ENCODE data around the gene PRAMEF15. TPM values are rescaled to one million over a fixed set of nuclear protein-coding genes. Genes with fewer than 3 reads are reported as not detected.
"Not testable (repeated sequence)": the region's sequence is repeated elsewhere in the genome, so short reads cannot be mapped to it uniquely, and the experiment has no call there.

Gene PRAMEF15
- total RNA-seq, 1 experiment from 2014 or later, result not detected

- H3K27ac ChIP-seq (ENCODE audit: low read depth, low read length); H2AFZ ChIP-seq (ENCODE audit: low read depth, low read length, poor library complexity, severe bottlenecking); H3K4me3 ChIP-seq (replicated peaks in 1 of 2; ENCODE audit: low read depth in 1 of 2, low read length in 2 of 2); H3K36me3 ChIP-seq (ENCODE audit: control insufficient read depth in 1 of 2, insufficient read depth in 2 of 2, low read length in 2 of 2); H3K9me3 ChIP-seq (ENCODE audit: control insufficient read depth in 1 of 2, insufficient read depth in 1 of 2, low read depth in 1 of 2, low read length in 2 of 2); H3K27me3 ChIP-seq (ENCODE audit: insufficient read depth, low read length); intact Hi-C loops (cut with micrococcal nuclease); BruUV-seq (replicated peaks); ATAC-seq; H3K9me2 ChIP-seq (ENCODE audit: insufficient read depth); RAD21 ChIA-PET (ENCODE audit: low non-redundant PET in 1 of 2, low total read pairs in 2 of 2, uncharacterized antibody in 2 of 2, unreplicated experiment in 2 of 2); H3K9ac ChIP-seq (ENCODE audit: low read length); CTCF ChIA-PET; DNase-seq (ENCODE audit: low read depth, low spot score); H3K4me1 ChIP-seq (ENCODE audit: control insufficient read depth in 1 of 2, insufficient read depth in 2 of 2, low read length in 2 of 2); POLR2A ChIA-PET; H3K79me2 ChIP-seq (ENCODE audit: insufficient read depth, low read length); H3K4me2 ChIP-seq (ENCODE audit: low read length); H4K20me1 ChIP-seq (ENCODE audit: insufficient read depth): not testable (repeated sequence)
These were observed 51.2 kb downstream of the PRAMEF15 start for GRCh38 chr1:13366536-13366935.

- H3K4me1 ChIP-seq (ENCODE audit: control insufficient read depth in 1 of 2, insufficient read depth in 2 of 2, low read length in 2 of 2); intact Hi-C loops (cut with micrococcal nuclease); H3K27me3 ChIP-seq (ENCODE audit: insufficient read depth, low read length); H3K9ac ChIP-seq (ENCODE audit: low read length); H3K79me2 ChIP-seq (ENCODE audit: insufficient read depth, low read length); H3K27ac ChIP-seq (ENCODE audit: low read depth, low read length); H3K4me3 ChIP-seq (replicated peaks in 1 of 2; ENCODE audit: low read depth in 1 of 2, low read length in 2 of 2); H3K9me2 ChIP-seq (ENCODE audit: insufficient read depth); H2AFZ ChIP-seq (ENCODE audit: low read depth, low read length, poor library complexity, severe bottlenecking); H3K4me2 ChIP-seq (ENCODE audit: low read length); H3K9me3 ChIP-seq (ENCODE audit: control insufficient read depth in 1 of 2, insufficient read depth in 1 of 2, low read depth in 1 of 2, low read length in 2 of 2); BruUV-seq (replicated peaks); RAD21 ChIA-PET (ENCODE audit: low non-redundant PET in 1 of 2, low total read pairs in 2 of 2, uncharacterized antibody in 2 of 2, unreplicated experiment in 2 of 2); CTCF ChIA-PET; POLR2A ChIA-PET; H3K36me3 ChIP-seq (ENCODE audit: control insufficient read depth in 1 of 2, insufficient read depth in 2 of 2, low read length in 2 of 2); H4K20me1 ChIP-seq (ENCODE audit: insufficient read depth): not testable (repeated sequence)
- DNase-seq (ENCODE audit: low read depth, low spot score), result peak; percentile 7
- ATAC-seq, result peak; percentile 88
- TF ChIP-seq RAD21 (IDR thresholded peaks at IDR 0.05; ENCODE audit: low read depth), result peak; percentile 22; the same call in 1 of the 2 replicates
- peak; percentile 28 to 46 (median 40); a peak in 5 of 6 replicates for TF ChIP-seq CTCF (IDR thresholded peaks at IDR 0.05 in 2 of 3, conservative IDR thresholded peaks at IDR 0.05 in 1 of 3; ENCODE audit: borderline replicate concordance in 1 of 3, insufficient read depth in 1 of 3, low read depth in 2 of 3, low read length in 2 of 3)
These were observed 53.2 kb downstream of the PRAMEF15 start for GRCh38 chr1:13368544-13368943.

Other genes starting within 250 kb of the PRAMEF15 start
- gene PRAMEF25, start 244.8 kb upstream of the PRAMEF15 start, total RNA-seq (2021; ENCODE audit: unreplicated experiment), result not detected
- gene HNRNPCL2, start 198.7 kb upstream of the PRAMEF15 start, total RNA-seq (2021; ENCODE audit: unreplicated experiment), result not detected
- not detected for gene PRAMEF26, start 159.6 kb upstream of the PRAMEF15 start, total RNA-seq (2021; ENCODE audit: unreplicated experiment)
- not detected for gene HNRNPCL4, start 149.9 kb upstream of the PRAMEF15 start, total RNA-seq (2021; ENCODE audit: unreplicated experiment)
- gene PRAMEF9, start 143.7 kb upstream of the PRAMEF15 start, total RNA-seq (2021; ENCODE audit: unreplicated experiment), result not detected
- gene PRAMEF13, start 114.2 kb upstream of the PRAMEF15 start, total RNA-seq (2021; ENCODE audit: unreplicated experiment), result not detected
- not detected for gene PRAMEF18, start 89.4 kb upstream of the PRAMEF15 start, total RNA-seq (2021; ENCODE audit: unreplicated experiment)
- gene PRAMEF5, start 61.4 kb upstream of the PRAMEF15 start, total RNA-seq (2021; ENCODE audit: unreplicated experiment), result not detected
- not detected for gene PRAMEF8, start 30.4 kb upstream of the PRAMEF15 start, total RNA-seq (2021; ENCODE audit: unreplicated experiment)
- gene PRAMEF33, start 12.0 kb upstream of the PRAMEF15 start, total RNA-seq (2021; ENCODE audit: unreplicated experiment), result not detected
- not detected for gene PRAMEF14, start 31.6 kb downstream of the PRAMEF15 start, total RNA-seq (2021; ENCODE audit: unreplicated experiment)
- not detected for gene PRAMEF19, start 56.4 kb downstream of the PRAMEF15 start, total RNA-seq (2021; ENCODE audit: unreplicated experiment)
- gene PRAMEF17, start 74.1 kb downstream of the PRAMEF15 start, total RNA-seq (2021; ENCODE audit: unreplicated experiment), result not detected
- gene PRAMEF20, start 94.9 kb downstream of the PRAMEF15 start, total RNA-seq (2021; ENCODE audit: unreplicated experiment), result not detected
- not detected for gene LRRC38, start 198.4 kb downstream of the PRAMEF15 start, total RNA-seq (2021; ENCODE audit: unreplicated experiment)

Data from HCT116 (cell line).